Kidney (tissue), 14 donors: ENCODE results near the gene SP6. TPM values are rescaled to one million over a fixed set of nuclear protein-coding genes. Genes with fewer than 3 reads are reported as not detected.

ENCODE experiments used
- DNase-seq, 5 donors: peaks; one replicate each; pipeline ENCODE4 v3.0.0-alpha.2; 2013 to 2020
- FAIRE-seq: peaks from 2 replicates; lab custom pipeline; 2012; peaks lifted over from hg19 to GRCh38; lab: Jason Lieb, UNC
- H3K27ac ChIP-seq, 2 donors: one replicate each; pipeline ENCODE4 v1.7.0; 2013; ENCODE audit warnings: low read depth in 2 of 2, low read length in 2 of 2, inconsistent platforms in 1 of 2
- H3K27me3 ChIP-seq: one replicate; pipeline ENCODE4 v1.7.1; 2013; ENCODE audit warnings: low read length, inconsistent platforms; ENCODE audit not compliant: control insufficient read depth, insufficient read depth
- H3K36me3 ChIP-seq, 3 donors: one replicate each; pipeline versions ENCODE4 v1.7.0 to v1.7.1; 2013; ENCODE audit warnings: low read length in 3 of 3, control low read depth in 1 of 3, inconsistent platforms in 1 of 3; ENCODE audit not compliant: insufficient read depth in 3 of 3, control insufficient read depth in 2 of 3
- H3K4me1 ChIP-seq, 3 donors: one replicate each; pipeline versions ENCODE4 v1.7.0 to v1.7.1; 2013; ENCODE audit warnings: low read length in 3 of 3, inconsistent platforms in 1 of 3, low read depth in 1 of 3; ENCODE audit not compliant: control insufficient read depth in 2 of 3, insufficient read depth in 2 of 3
- H3K4me3 ChIP-seq, 3 donors: one replicate each; pipeline versions ENCODE4 v1.7.0 to v1.8.1; 2013; ENCODE audit warnings: low read length in 3 of 3, control low read depth in 1 of 3, inconsistent platforms in 1 of 3
- H3K9ac ChIP-seq, 3 donors: one replicate each; pipeline versions ENCODE4 v1.7.0 to v1.7.1; 2013; ENCODE audit warnings: low read length in 3 of 3, control low read depth in 1 of 3, inconsistent platforms in 1 of 3
- H3K9me3 ChIP-seq, 3 donors: one replicate each; pipeline versions ENCODE4 v1.7.0 to v1.7.1; 2013; ENCODE audit warnings: low read length in 3 of 3, control low read depth in 1 of 3, inconsistent platforms in 1 of 3; ENCODE audit not compliant: control insufficient read depth in 2 of 3, insufficient read depth in 1 of 3
- intact Hi-C: fragments of 100-400 bp; cut with DNase I; formaldehyde crosslinking; loops from one replicate; pipeline ENCODE4 v1.11.1; 2022
- polyA plus RNA-seq: library from polyadenylated mRNA; stranded (reverse); fragments of 350-450 nt; fragmentation: Illumina TruSeq; extraction: RNeasy Lipid Tissue Mini Kit (QIAGEN cat#74804); gene quantifications from one replicate; pipeline ENCODE4 v1.2.3, GENCODE V29; 2014; ENCODE audit warnings: low read depth, low replicate concordance; ENCODE audit not compliant: insufficient read depth
- total RNA-seq: library from RNA; stranded (reverse); fragmentation: NEBNext Ultra II Directional; extraction: Animal tissue kit (Norgen Biotek cat#: 25700); gene quantifications from one replicate; pipeline ENCODE4 v1.2.1, GENCODE V29; 2021
- TF ChIP-seq, protein P1 (sequence below): IDR thresholded peaks from 3 replicates; pipeline ENCODE4 v1.5.1; 2012; ENCODE audit warnings: mild to moderate bottlenecking, moderate library complexity, borderline replicate concordance; ENCODE audit not compliant: insufficient read depth; ENCODE audit errors: extremely low read depth
- donor health status: control.
- donor health status: control.
- donor health status: control.
- donor health status: control.
- donor health status: control.
- donor health status: DM: yes; HTN: yes; CAD: no.
- donor health status: Normal renal cell carcinoma (clear cell type).

Gene SP6
- total and polyA plus RNA-seq, 2 donors from 2014 or later: 0.86 to 2.0 TPM

DNA sequence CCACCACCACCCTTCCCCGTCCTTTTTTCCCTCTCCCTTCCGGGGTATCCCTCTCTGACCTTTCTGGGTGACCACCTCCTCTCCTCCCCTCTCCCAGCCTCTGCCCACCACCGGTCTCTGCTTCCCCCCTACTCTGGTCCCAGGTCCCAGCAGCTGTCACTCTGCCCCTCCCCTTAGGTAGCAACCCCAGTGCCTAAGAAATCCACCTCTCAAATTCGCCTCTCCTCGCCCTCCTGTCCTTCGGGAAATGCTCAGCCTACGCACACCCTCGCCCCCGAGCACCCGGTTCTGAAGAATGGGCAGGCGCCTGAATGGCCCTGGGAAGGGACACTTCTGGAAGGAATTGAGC is 775 bp upstream of the SP6 start:
- intact Hi-C loops: no loop called here
- H3K27me3 ChIP-seq: peaks cover 44% of the 10 kb centered on the region
- TF ChIP-seq, protein P1, sequence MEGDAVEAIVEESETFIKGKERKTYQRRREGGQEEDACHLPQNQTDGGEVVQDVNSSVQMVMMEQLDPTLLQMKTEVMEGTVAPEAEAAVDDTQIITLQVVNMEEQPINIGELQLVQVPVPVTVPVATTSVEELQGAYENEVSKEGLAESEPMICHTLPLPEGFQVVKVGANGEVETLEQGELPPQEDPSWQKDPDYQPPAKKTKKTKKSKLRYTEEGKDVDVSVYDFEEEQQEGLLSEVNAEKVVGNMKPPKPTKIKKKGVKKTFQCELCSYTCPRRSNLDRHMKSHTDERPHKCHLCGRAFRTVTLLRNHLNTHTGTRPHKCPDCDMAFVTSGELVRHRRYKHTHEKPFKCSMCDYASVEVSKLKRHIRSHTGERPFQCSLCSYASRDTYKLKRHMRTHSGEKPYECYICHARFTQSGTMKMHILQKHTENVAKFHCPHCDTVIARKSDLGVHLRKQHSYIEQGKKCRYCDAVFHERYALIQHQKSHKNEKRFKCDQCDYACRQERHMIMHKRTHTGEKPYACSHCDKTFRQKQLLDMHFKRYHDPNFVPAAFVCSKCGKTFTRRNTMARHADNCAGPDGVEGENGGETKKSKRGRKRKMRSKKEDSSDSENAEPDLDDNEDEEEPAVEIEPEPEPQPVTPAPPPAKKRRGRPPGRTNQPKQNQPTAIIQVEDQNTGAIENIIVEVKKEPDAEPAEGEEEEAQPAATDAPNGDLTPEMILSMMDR: no peak
- DNase-seq (peak in 1 of 5 donors; percentile 62), FAIRE-seq (no peak)
- no peak overlapping the region for H3K9ac ChIP-seq
- no peak overlapping the region for H3K4me3 ChIP-seq
- no peaks in the 10 kb centered on the region for H3K9me3 ChIP-seq
- H3K27ac ChIP-seq: no peak overlapping the region
- no peaks in the 10 kb centered on the region for H3K36me3 ChIP-seq
- H3K4me1 ChIP-seq: peaks cover 0 to 10% (median 3%) of the 10 kb centered on the region in 3 donors

- TF ChIP-seq, protein P1: no peak
- peak overlapping the region in 1 of 3 donors; percentile 34 for H3K9ac ChIP-seq
- peaks cover 0 to 10% (median 3%) of the 10 kb centered on the region in 3 donors for H3K4me1 ChIP-seq
- DNase-seq (no peak), FAIRE-seq (no peak)
- no peaks in the 10 kb centered on the region for H3K36me3 ChIP-seq
- peak overlapping the region; percentile 11 to 46 (median 31) for H3K4me3 ChIP-seq
- intact Hi-C loops: no loop called here
- peaks cover 44% of the 10 kb centered on the region for H3K27me3 ChIP-seq
- peak overlapping the region in 1 of 2 donors; percentile 17 for H3K27ac ChIP-seq
- no peaks in the 10 kb centered on the region for H3K9me3 ChIP-seq
These were observed 631 bp downstream of the SP6 start for GRCh38 chr17:47850373-47850691.

DNA sequence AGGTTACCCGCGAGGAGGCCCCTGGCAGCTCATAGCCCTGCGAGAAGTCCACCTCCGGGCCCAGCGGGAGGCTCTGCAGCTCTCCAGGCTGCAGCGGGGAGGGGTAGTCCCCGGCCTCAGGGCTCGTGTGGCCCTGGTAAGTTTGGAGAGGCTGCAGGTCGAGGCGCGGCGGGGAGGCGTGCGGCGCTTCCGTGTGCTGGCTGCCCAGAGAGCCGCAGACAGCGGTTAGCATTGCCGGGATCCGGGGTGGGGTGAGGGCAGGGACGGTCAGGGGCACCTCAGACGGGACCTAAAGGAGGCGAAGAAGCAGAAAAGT is 2.8 kb downstream of the SP6 start:
- TF ChIP-seq, protein P1: no peak
- Histone ChIP-seq H3K27ac (no peak overlapping the region), H3K9ac (no peak overlapping the region), H3K4me1 (peaks cover 0 to 13% (median 3%) of the 10 kb centered on the region in 3 donors), H3K27me3 (peaks cover 27% of the 10 kb centered on the region), H3K4me3 (no peak overlapping the region), H3K36me3 (no peaks in the 10 kb centered on the region), H3K9me3 (no peaks in the 10 kb centered on the region)
- no peak for DNase-seq
- no peak for FAIRE-seq
- intact Hi-C loops: loop anchor here (5.0 to 10.0 kb wide), 2 partner anchors 39 to 167 kb away; no protein-coding TSS in a partner anchor
